K562 (cell line): Measurements from ENCODE around the gene CRYGC. TPM values are rescaled to one million over a fixed set of nuclear protein-coding genes. Genes with fewer than 3 reads are reported as not detected.

Source experiments
- ATAC-seq: fragments of 200-7000 bp; cut with Tn5 transposase; 3 replicates; pipeline ENCODE4 v1.9.1; 2020; ENCODE audit warnings: moderate library complexity
- BruUV-seq: library from RNA; stranded (reverse); fragments of 400-500 nt; replicated peaks from 2 replicates; lab custom pipeline; 2021; lab: Mats Ljungman, UMichigan
- CTCF ChIA-PET: fragments of 300-600 bp; formaldehyde crosslinking; extraction: SDS; loops from one replicate; lab custom pipeline; 2021; ENCODE audit warnings: low intra/inter-chr PET ratio; lab: Yijun Ruan, JAX
- POLR2A ChIA-PET: fragments of 300-600, 350-650 bp; sonication (Branson Sonifier 250); formaldehyde crosslinking; extraction: SDS; loops from one replicate; lab custom pipeline; 2021; ENCODE audit warnings: antibody characterized with exemption, inconsistent platforms; lab: Yijun Ruan, JAX
- DNase-seq, 4 experiments: peaks; one replicate each; pipeline versions ENCODE4 v3.0.0 to v3.0.0-alpha.2; 2011 to 2018; ENCODE audit warnings: low spot score in 3 of 4, mixed read lengths in 3 of 4; ENCODE audit errors: extremely low read depth in 1 of 4
- FAIRE-seq: peaks from 2 replicates; lab custom pipeline; 2011; peaks lifted over from hg19 to GRCh38; lab: Jason Lieb, UNC
- H2AFZ ChIP-seq: 2 replicates; pipeline ENCODE4 v1.6.0; 2011; ENCODE audit warnings: low read depth, low read length, control low read depth, inconsistent platforms
- H3K27ac ChIP-seq: fragments of 200-600 bp; 3 replicates; pipeline ENCODE4 v1.8.0; 2011; ENCODE audit warnings: low read depth, mild to moderate bottlenecking, control low read depth, inconsistent platforms, low read length, moderate library complexity, mixed read lengths; ENCODE audit errors: extremely low read depth
- H3K27me3 ChIP-seq, 2 experiments: fragments of 300-600 bp in 1 of 2; 2 replicates in 1 of 2; 3 replicates in 1 of 2; pipeline versions ENCODE4 v1.6.0 to v1.8.0; 2011; ENCODE audit warnings: inconsistent platforms in 2 of 2, low read length in 2 of 2, mild to moderate bottlenecking in 1 of 2, mixed read lengths in 1 of 2, moderate library complexity in 1 of 2; ENCODE audit not compliant: control insufficient read depth in 2 of 2, insufficient read depth in 2 of 2
- H3K36me3 ChIP-seq: fragments of 300-600 bp; 3 replicates; pipeline ENCODE4 v1.8.0; 2011; ENCODE audit warnings: mild to moderate bottlenecking, low read length, inconsistent platforms; ENCODE audit not compliant: control insufficient read depth, insufficient read depth
- H3K4me1 ChIP-seq, 2 experiments: fragments of 200-600 bp in 1 of 2; replicated peaks in 1 of 2; 2 replicates in 1 of 2; 3 replicates in 1 of 2; pipeline versions ENCODE4 v1.5.1 to v1.8.0; 2011; ENCODE audit warnings: inconsistent platforms in 2 of 2, low read length in 2 of 2, mild to moderate bottlenecking in 1 of 2, mixed read lengths in 1 of 2, moderate library complexity in 1 of 2; ENCODE audit not compliant: control insufficient read depth in 2 of 2, insufficient read depth in 2 of 2
- H3K4me2 ChIP-seq: 2 replicates; pipeline ENCODE4 v1.6.1; 2011; ENCODE audit warnings: low read length, control low read depth, inconsistent platforms, mixed read lengths; ENCODE audit not compliant: insufficient read depth
- H3K4me3 ChIP-seq: fragments of 200-600 bp; sonication (generic), shearing (Covaris generic); 2 replicates; pipeline ENCODE4 v1.5.1; 2016; ENCODE audit warnings: control low read depth, inconsistent platforms
- H3K79me2 ChIP-seq: fragments of 200-600 bp; 3 replicates; pipeline ENCODE4 v1.8.0; 2011; ENCODE audit warnings: low read length, inconsistent platforms; ENCODE audit not compliant: control insufficient read depth, insufficient read depth
- H3K9ac ChIP-seq, 2 experiments: 2 replicates each; pipeline versions ENCODE4 v1.6.0 to v1.6.1; 2011; ENCODE audit warnings: low read depth in 2 of 2, low read length in 2 of 2, control low read depth in 1 of 2, inconsistent platforms in 1 of 2, mild to moderate bottlenecking in 1 of 2, mixed read lengths in 1 of 2; ENCODE audit not compliant: insufficient read depth in 1 of 2
- H3K9me1 ChIP-seq: one replicate; pipeline ENCODE4 v1.6.0; 2011; ENCODE audit warnings: inconsistent platforms, mild to moderate bottlenecking, low read length, moderate library complexity; ENCODE audit not compliant: control insufficient read depth, insufficient read depth
- H3K9me3 ChIP-seq: replicated peaks from 2 replicates; pipeline ENCODE4 v1.5.1; 2011; ENCODE audit warnings: low read depth, low read length, inconsistent platforms; ENCODE audit not compliant: control insufficient read depth, insufficient read depth
- H4K20me1 ChIP-seq: replicated peaks from 2 replicates; pipeline ENCODE4 v1.6.1; 2011; ENCODE audit warnings: low read length, inconsistent platforms, mixed read lengths; ENCODE audit not compliant: control insufficient read depth, insufficient read depth
- ATF7 ChIP-seq: fragments of 450-650 bp; IDR thresholded peaks from 2 replicates; pipeline ENCODE4 v1.7.1; 2014; ENCODE audit warnings: mild to moderate bottlenecking, moderate library complexity
- BRD9 ChIP-seq: fragments of 450-650 bp; IDR thresholded peaks from 2 replicates; pipeline ENCODE4 v1.6.1; 2018; ENCODE audit warnings: low read depth; ENCODE audit not compliant: partially characterized antibody
- GABPA ChIP-seq: fragments of 200-800 bp; sonication (Bioruptor generic); conservative IDR thresholded peaks from 2 replicates; pipeline ENCODE4 v1.6.1; 2016; ENCODE audit warnings: low read depth, missing genetic modification characterization, missing compliant biosample characterization
- GATAD2A ChIP-seq: fragments of 450-650 bp; IDR thresholded peaks from 2 replicates; pipeline ENCODE4 v1.6.1; 2017
- GTF2E2 ChIP-seq: fragments of 200-800 bp; sonication (Bioruptor generic); IDR thresholded peaks from 2 replicates; pipeline ENCODE4 v1.6.1; 2016; ENCODE audit warnings: missing genetic modification characterization, missing compliant biosample characterization
- HDAC2 ChIP-seq: fragments of 450-650 bp; IDR thresholded peaks from 2 replicates; pipeline ENCODE4 v1.6.1; 2016; ENCODE audit warnings: mild to moderate bottlenecking
- ID3 ChIP-seq, 2 experiments: fragments of 250-450 bp in 1 of 2; fragments of 450-650 bp in 1 of 2; sonication (Bioruptor Pico) in 1 of 2; IDR thresholded peaks; 2 replicates each; pipeline versions ENCODE4 v1.6.1 to v1.8.0; 2016 to 2021; ENCODE audit warnings: mild to moderate bottlenecking in 2 of 2, moderate library complexity in 2 of 2, missing compliant biosample characterization in 1 of 2, missing genetic modification characterization in 1 of 2
- JUND ChIP-seq, 2 experiments: IDR thresholded peaks; 2 replicates in 1 of 2; 3 replicates in 1 of 2; pipeline ENCODE4 v1.6.1; 2011; ENCODE audit warnings: borderline replicate concordance in 2 of 2, low read depth in 2 of 2, low read length in 2 of 2, improper control_type of control experiment in 1 of 2, missing biosample characterization in 1 of 2, missing genetic modification characterization in 1 of 2, missing genetic modification reagents in 1 of 2
- MYC ChIP-seq, 2 experiments: fragments of 250-450 bp in 1 of 2; sonication (Bioruptor Pico) in 1 of 2; IDR thresholded peaks; 2 replicates each; pipeline versions ENCODE4 v1.5.1 to v1.6.1; 2012 to 2021; ENCODE audit warnings: low read depth in 2 of 2, borderline replicate concordance in 1 of 2, improper control_type of control experiment in 1 of 2, low read length in 1 of 2, mild to moderate bottlenecking in 1 of 2, moderate library complexity in 1 of 2
- NRF1 ChIP-seq, 2 experiments: fragments of 450-650 bp; IDR thresholded peaks in 1 of 2; conservative IDR thresholded peaks in 1 of 2; 2 replicates each; pipeline ENCODE4 v1.6.1; 2014; ENCODE audit warnings: mild to moderate bottlenecking in 2 of 2
- PHF21A ChIP-seq: fragments of 450-650 bp; IDR thresholded peaks from 2 replicates; pipeline ENCODE4 v1.6.1; 2017; ENCODE audit warnings: low read depth, borderline replicate concordance
- ZNF253 ChIP-seq: fragments of 250-450 bp; sonication (Bioruptor Pico); conservative IDR thresholded peaks from 2 replicates; pipeline ENCODE4 v1.6.1; 2021; ENCODE audit warnings: mild to moderate bottlenecking
- WGBS: fragments of 100-300 bp; shearing (Covaris generic); methylation state at CpG from one replicate; pipeline ENCODE4 v1.1.6; 2016; ENCODE audit warnings: low coverage, mixed read lengths; ENCODE audit not compliant: insufficient coverage; ENCODE audit errors: missing lambda C conversion rate; 5-methylcytosine and 5-hydroxymethylcytosine counted together
- in situ Hi-C: fragments of 300-500 bp; cut with MboI; formaldehyde crosslinking; loops from 4 replicates; pipeline ENCODE4 v1.15.0; 2018; ENCODE audit warnings: inconsistent platforms, mixed read lengths
- intact Hi-C: fragments of 100-400 bp; cut with micrococcal nuclease; formaldehyde crosslinking; loops from 2 replicates; pipeline ENCODE4 v1.14.2; 2022
- polyA plus RNA-seq, 8 experiments: library from polyadenylated mRNA; depleted of rRNA in 4 of 8; stranded (reverse) in 5 of 8; unstranded in 3 of 8; fragments of >200 nt; fragmentation: Nextera tagmentation in 2 of 8; fragmentation: Illumina TruSeq in 1 of 8; extraction: Ambion mirVana in 2 of 8; extraction: Trizol in 1 of 8; gene quantifications; 2 replicates each; pipeline versions ENCODE4 v1.2.1 to v1.2.3, GENCODE V29; 2011 to 2014; ENCODE audit warnings: inconsistent platforms in 1 of 8, missing spikeins in 1 of 8
- total RNA-seq, 7 experiments: library from RNA; depleted of rRNA in 6 of 7; stranded (reverse); fragments of >200 nt in 6 of 7; fragmentation: Illumina TruSeq in 2 of 7; extraction: Trizol in 2 of 7; gene quantifications; 2 replicates each; pipeline versions ENCODE4 v1.2.1 to v1.2.3, GENCODE V29; 2011 to 2021; ENCODE audit warnings: low replicate concordance in 1 of 7
- TF ChIP-seq, protein P1 (sequence below), 2 experiments: fragments of 450-650 bp in 1 of 2; sonication (generic) in 1 of 2; formaldehyde crosslinking; conservative IDR thresholded peaks; 2 replicates each; pipeline versions ENCODE4 v1.4.0 to v1.8.1; 2020 to 2022; ENCODE audit warnings: mild to moderate bottlenecking in 1 of 2, missing genetic modification reagents in 1 of 2
- TF ChIP-seq, protein P2 (sequence below): fragments of 250-450 bp; sonication (Bioruptor Pico); IDR thresholded peaks from 2 replicates; pipeline ENCODE4 v1.8.0; 2022; ENCODE audit warnings: moderate library complexity, mild to moderate bottlenecking, inconsistent platforms
- TF ChIP-seq, protein P3 (sequence below): IDR thresholded peaks from 2 replicates; pipeline ENCODE4 v1.6.1; 2014; ENCODE audit warnings: antibody characterized with exemption

The CRYGC gene
- total and polyA plus RNA-seq, 9 of the 15 experiments (the other 6 are each of a cell fraction or from before 2014, with no cell fraction given) = not detected

DNA sequence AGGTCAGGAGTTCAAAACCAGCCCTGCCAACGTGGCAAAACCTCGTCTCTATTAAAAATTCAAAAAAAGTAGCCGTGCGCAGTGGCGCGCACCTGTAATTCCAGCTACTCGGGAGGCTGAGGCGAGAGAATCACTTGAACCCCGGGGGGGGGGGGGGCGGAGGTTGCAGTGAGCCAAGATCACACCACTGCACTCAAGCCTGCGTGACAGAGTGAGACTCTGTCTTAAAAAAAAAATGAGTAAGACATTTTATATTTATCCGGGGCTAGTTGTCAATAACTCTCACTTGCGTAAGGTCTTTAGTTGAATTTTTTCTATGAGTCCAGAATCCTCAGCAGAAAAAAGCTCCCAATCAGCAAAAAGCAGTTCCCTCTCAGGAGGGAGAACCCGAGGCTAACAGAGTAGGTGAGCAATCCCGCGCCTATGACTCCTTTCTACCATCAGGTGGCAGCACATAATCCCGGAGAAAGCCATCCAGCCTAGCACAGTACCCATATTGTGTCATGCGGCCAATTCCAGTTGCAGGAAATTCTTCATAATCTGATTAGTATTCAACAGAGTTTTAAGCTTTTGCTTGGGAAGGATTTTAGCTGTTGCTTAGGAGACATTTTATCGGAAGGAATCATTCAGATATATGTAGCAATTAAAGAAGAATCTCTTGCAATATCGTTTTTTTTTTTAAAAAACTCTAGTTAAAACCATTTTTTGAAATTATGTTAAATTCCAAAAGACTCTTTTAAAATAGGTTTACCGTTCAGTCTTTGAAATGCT, 45.6 kb upstream of the CRYGC start:
- 35% methylated on average over 16 of the region's 21 CpGs for WGBS
- Histone ChIP-seq H4K20me1 (no peaks in the 10 kb centered on the region), H3K4me1 (peaks cover 6 to 18% of the 10 kb centered on the region in 2 experiments; a peak in 3 of 5 replicates), H3K9me3 (no peaks in the 10 kb centered on the region; the same call in 1 of the 2 replicates), H3K9ac (no peak overlapping the region), H3K27me3 (no peaks in the 10 kb centered on the region), H3K4me2 (no peak overlapping the region), H3K79me2 (no peaks in the 10 kb centered on the region), H2AFZ (peak overlapping the region; percentile 71), H3K9me1 (no peaks in the 10 kb centered on the region), H3K4me3 (no peak overlapping the region), H3K27ac (no peak overlapping the region), H3K36me3 (no peaks in the 10 kb centered on the region)
- intact Hi-C loops = loop anchor here (1.0 to 10.0 kb wide), 4 partner anchors 72 to 200 kb away; no protein-coding TSS in a partner anchor
- no TSS peak for BruUV-seq
- peak; percentile 88 for FAIRE-seq
- in situ Hi-C loops = no loop called here
- ChIA-PET CTCF (interaction anchor here (0.6 to 1.3 kb wide), 2 partner anchors 71 to 79 kb away, joined by 3 read pairs; partner anchors contain the start of gene IDH1), POLR2A (interaction anchor here (0.6 to 1.4 kb wide), 5 partner anchors 9 to 418 kb away, joined by 3 to 6 read pairs (median 3); no protein-coding TSS in a partner anchor)
- peak; percentile 98 for ATAC-seq
- DNase-seq = peak; percentile 61 to 85 (median 66)
- TF ChIP-seq, protein P1, sequence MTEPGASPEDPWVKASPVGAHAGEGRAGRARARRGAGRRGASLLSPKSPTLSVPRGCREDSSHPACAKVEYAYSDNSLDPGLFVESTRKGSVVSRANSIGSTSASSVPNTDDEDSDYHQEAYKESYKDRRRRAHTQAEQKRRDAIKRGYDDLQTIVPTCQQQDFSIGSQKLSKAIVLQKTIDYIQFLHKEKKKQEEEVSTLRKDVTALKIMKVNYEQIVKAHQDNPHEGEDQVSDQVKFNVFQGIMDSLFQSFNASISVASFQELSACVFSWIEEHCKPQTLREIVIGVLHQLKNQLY (CRISPR knock-in tag; conservative IDR thresholded peaks at IDR 0.05) = no peak
- no peak for TF ChIP-seq HDAC2
- no peak for TF ChIP-seq GATAD2A
- no peak for TF ChIP-seq BRD9
- no peak for TF ChIP-seq GTF2E2 (tag)
- peak; percentile 35; the same call in 1 of the 2 replicates for TF ChIP-seq MYC (IDR thresholded peaks at IDR 0.05; ENCODE audit: low read depth, low read length)
- no peak for TF ChIP-seq MYC (CRISPR knock-in tag; IDR thresholded peaks at IDR 0.05; ENCODE audit: borderline replicate concordance, low read depth)
- no peak for TF ChIP-seq GABPA (tag)
- TF ChIP-seq, protein P2, sequence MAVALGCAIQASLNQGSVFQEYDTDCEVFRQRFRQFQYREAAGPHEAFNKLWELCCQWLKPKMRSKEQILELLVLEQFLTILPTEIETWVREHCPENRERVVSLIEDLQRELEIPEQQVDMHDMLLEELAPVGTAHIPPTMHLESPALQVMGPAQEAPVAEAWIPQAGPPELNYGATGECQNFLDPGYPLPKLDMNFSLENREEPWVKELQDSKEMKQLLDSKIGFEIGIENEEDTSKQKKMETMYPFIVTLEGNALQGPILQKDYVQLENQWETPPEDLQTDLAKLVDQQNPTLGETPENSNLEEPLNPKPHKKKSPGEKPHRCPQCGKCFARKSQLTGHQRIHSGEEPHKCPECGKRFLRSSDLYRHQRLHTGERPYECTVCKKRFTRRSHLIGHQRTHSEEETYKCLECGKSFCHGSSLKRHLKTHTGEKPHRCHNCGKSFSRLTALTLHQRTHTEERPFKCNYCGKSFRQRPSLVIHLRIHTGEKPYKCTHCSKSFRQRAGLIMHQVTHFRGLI (CRISPR knock-in tag) = no peak
- no peak for TF ChIP-seq PHF21A
- TF ChIP-seq ATF7 = 0 out of 2 replicates have a peak, but pooled peaks have one; percentile 25
- TF ChIP-seq, protein P3, sequence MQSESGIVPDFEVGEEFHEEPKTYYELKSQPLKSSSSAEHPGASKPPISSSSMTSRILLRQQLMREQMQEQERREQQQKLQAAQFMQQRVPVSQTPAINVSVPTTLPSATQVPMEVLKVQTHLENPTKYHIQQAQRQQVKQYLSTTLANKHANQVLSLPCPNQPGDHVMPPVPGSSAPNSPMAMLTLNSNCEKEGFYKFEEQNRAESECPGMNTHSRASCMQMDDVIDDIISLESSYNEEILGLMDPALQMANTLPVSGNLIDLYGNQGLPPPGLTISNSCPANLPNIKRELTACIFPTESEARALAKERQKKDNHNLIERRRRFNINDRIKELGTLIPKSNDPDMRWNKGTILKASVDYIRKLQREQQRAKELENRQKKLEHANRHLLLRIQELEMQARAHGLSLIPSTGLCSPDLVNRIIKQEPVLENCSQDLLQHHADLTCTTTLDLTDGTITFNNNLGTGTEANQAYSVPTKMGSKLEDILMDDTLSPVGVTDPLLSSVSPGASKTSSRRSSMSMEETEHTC = no peak
- TF ChIP-seq ID3 (CRISPR knock-in tag; IDR thresholded peaks at IDR 0.05) = no peak
- TF ChIP-seq ID3 (tag; IDR thresholded peaks at IDR 0.05) = no peak
- TF ChIP-seq ZNF253 = no peak
- TF ChIP-seq NRF1 (conservative IDR thresholded peaks at IDR 0.05 in 1 of 2, IDR thresholded peaks at IDR 0.05 in 1 of 2) = no peak
- TF ChIP-seq JUND (IDR thresholded peaks at IDR 0.05; ENCODE audit: borderline replicate concordance, low read depth, low read length) = 0 out of 2 replicates have a peak, but pooled peaks have one; percentile 37
- TF ChIP-seq JUND (tag; IDR thresholded peaks at IDR 0.05; ENCODE audit: borderline replicate concordance, low read depth, low read length) = no peak; the same call in 2 of the 3 replicates
